CD14-positive monocyte (primary cell): ENCODE results near the gene ABCB1. TPM values are rescaled to one million over a fixed set of nuclear protein-coding genes. Genes with fewer than 3 reads are reported as not detected.
A peak's percentile ranks its signal among the peaks of the same experiment; 100 is the strongest.

Source experiments
- DNase-seq, 3 donors: peaks; one replicate each; pipeline ENCODE4 v3.0.0-alpha.2; 2011 to 2022
- H2AFZ ChIP-seq: 2 replicates; pipeline ENCODE4 v1.6.0; 2012; ENCODE audit warnings: mild to moderate bottlenecking, low read depth, low read length, inconsistent platforms; ENCODE audit not compliant: insufficient read depth, poor library complexity, severe bottlenecking
- H3K27ac ChIP-seq, 2 donors: 1 replicate in 1 of 2; 2 replicates in 1 of 2; pipeline ENCODE4 v1.5.1; 2012 to 2013; ENCODE audit warnings: low read length in 2 of 2, control low read depth in 1 of 2, inconsistent platforms in 1 of 2, low read depth in 1 of 2, mild to moderate bottlenecking in 1 of 2
- H3K27me3 ChIP-seq, 2 donors: one replicate each; pipeline versions ENCODE4 v1.6.0 to v1.6.1; 2011 to 2013; ENCODE audit warnings: low read length in 2 of 2; ENCODE audit not compliant: control insufficient read depth in 2 of 2, insufficient read depth in 2 of 2
- H3K36me3 ChIP-seq, 2 donors: replicated peaks in 1 of 2; 1 replicate in 1 of 2; 2 replicates in 1 of 2; pipeline versions ENCODE4 v1.5.1 to v1.6.1; 2012 to 2013; ENCODE audit warnings: low read length in 2 of 2, control low read depth in 1 of 2, inconsistent platforms in 1 of 2, mild to moderate bottlenecking in 1 of 2; ENCODE audit not compliant: insufficient read depth in 2 of 2, control insufficient read depth in 1 of 2
- H3K4me1 ChIP-seq, 2 donors: 1 replicate in 1 of 2; 2 replicates in 1 of 2; pipeline versions ENCODE4 v1.5.1 to v1.6.1; 2012 to 2013; ENCODE audit warnings: low read length in 2 of 2, control low read depth in 1 of 2, inconsistent platforms in 1 of 2, mild to moderate bottlenecking in 1 of 2, moderate library complexity in 1 of 2; ENCODE audit not compliant: insufficient read depth in 2 of 2, control insufficient read depth in 1 of 2
- H3K4me2 ChIP-seq: replicated peaks from 2 replicates; pipeline ENCODE3; 2012; ENCODE audit warnings: low read length, moderate library complexity, mild to moderate bottlenecking; ENCODE audit not compliant: poor library complexity, severe bottlenecking; ENCODE audit errors: extremely low read depth
- H3K4me3 ChIP-seq, 3 experiments: fragments of 200-600 bp in 1 of 3; sonication (generic) in 1 of 3; replicated peaks in 1 of 3; 1 replicate in 2 of 3; 2 replicates in 1 of 3; pipeline ENCODE4 v1.5.1; 2011 to 2013; ENCODE audit warnings: low read length in 3 of 3, mild to moderate bottlenecking in 3 of 3, control low read depth in 2 of 3, low read depth in 2 of 3, inconsistent platforms in 1 of 3, moderate library complexity in 1 of 3
- H3K79me2 ChIP-seq: 2 replicates; pipeline ENCODE4 v1.6.0; 2012; ENCODE audit warnings: mild to moderate bottlenecking, control low read depth, inconsistent platforms, low read length, moderate library complexity; ENCODE audit not compliant: insufficient read depth
- H3K9ac ChIP-seq: 2 replicates; pipeline ENCODE4 v1.6.0; 2017; ENCODE audit warnings: low read length, mild to moderate bottlenecking; ENCODE audit not compliant: insufficient read depth, poor library complexity, severe bottlenecking
- H3K9me3 ChIP-seq, 2 donors: replicated peaks in 1 of 2; 1 replicate in 1 of 2; 2 replicates in 1 of 2; pipeline versions ENCODE4 v1.5.1 to v1.6.1; 2012 to 2013; ENCODE audit warnings: low read length in 2 of 2, control low read depth in 1 of 2; ENCODE audit not compliant: control insufficient read depth in 1 of 2, insufficient read depth in 1 of 2
- H4K20me1 ChIP-seq: 2 replicates; pipeline ENCODE4 v1.6.0; 2012; ENCODE audit warnings: mild to moderate bottlenecking, low read length, control low read depth, moderate library complexity; ENCODE audit not compliant: insufficient read depth
- H3K27ac Mint-ChIP-seq, 7 donors: one replicate each; pipeline ENCODE4 v1.8.0; 2020; ENCODE audit warnings: mild to moderate bottlenecking in 7 of 7, mixed read lengths in 7 of 7, moderate library complexity in 6 of 7, inconsistent platforms in 2 of 7
- H3K27me3 Mint-ChIP-seq, 3 donors: one replicate each; pipeline ENCODE4 v1.8.0; 2021 to 2022; ENCODE audit warnings: low read depth in 3 of 3, mild to moderate bottlenecking in 3 of 3, mixed read lengths in 3 of 3, moderate library complexity in 3 of 3, inconsistent platforms in 1 of 3
- H3K36me3 Mint-ChIP-seq, 2 donors: one replicate each; pipeline ENCODE4 v1.8.0; 2020; ENCODE audit warnings: mixed read lengths in 2 of 2, inconsistent platforms in 1 of 2, mild to moderate bottlenecking in 1 of 2
- H3K4me1 Mint-ChIP-seq: one replicate; pipeline ENCODE4 v1.8.0; 2020; ENCODE audit warnings: mild to moderate bottlenecking, mixed read lengths
- H3K4me3 Mint-ChIP-seq, 2 donors: one replicate each; pipeline ENCODE4 v1.8.0; 2020; ENCODE audit warnings: mild to moderate bottlenecking in 2 of 2, mixed read lengths in 2 of 2, moderate library complexity in 1 of 2
- H3K9me3 Mint-ChIP-seq, 7 donors: one replicate each; pipeline ENCODE4 v1.8.0; 2020 to 2022; ENCODE audit warnings: mixed read lengths in 7 of 7, mild to moderate bottlenecking in 6 of 7, moderate library complexity in 6 of 7, inconsistent platforms in 2 of 7
- WGBS: methylation state at CpG from one replicate; pipeline ENCODE4 v1.1.5; 2013; ENCODE audit warnings: missing lambda C conversion rate; ENCODE audit not compliant: insufficient coverage; 5-methylcytosine and 5-hydroxymethylcytosine counted together
- intact Hi-C, 2 donors: fragments of 100-400 bp; cut with micrococcal nuclease; formaldehyde crosslinking; loops; one replicate each; pipeline versions ENCODE4 v1.15.0 to v1.15.1; 2023
- polyA plus RNA-seq, 3 donors: library from polyadenylated mRNA; depleted of rRNA in 1 of 3; unstranded in 2 of 3; stranded (reverse) in 1 of 3; fragments of 300-500 nt in 2 of 3; fragments of >200 nt in 1 of 3; fragmentation: Illumina TruSeq in 2 of 3; gene quantifications; 1 replicate in 2 of 3; 2 replicates in 1 of 3; pipeline ENCODE4 v1.2.3, GENCODE V29; 2012 to 2021
- TF ChIP-seq, protein P1 (sequence below): fragments of 200-600 bp; IDR thresholded peaks from one replicate; pipeline ENCODE4 v1.8.0; 2022; ENCODE audit warnings: antibody characterized with exemption, mild to moderate bottlenecking

ABCB1 gene
- polyA plus RNA-seq, 3 donors: 0.24 TPM; not detected in 2

DNA sequence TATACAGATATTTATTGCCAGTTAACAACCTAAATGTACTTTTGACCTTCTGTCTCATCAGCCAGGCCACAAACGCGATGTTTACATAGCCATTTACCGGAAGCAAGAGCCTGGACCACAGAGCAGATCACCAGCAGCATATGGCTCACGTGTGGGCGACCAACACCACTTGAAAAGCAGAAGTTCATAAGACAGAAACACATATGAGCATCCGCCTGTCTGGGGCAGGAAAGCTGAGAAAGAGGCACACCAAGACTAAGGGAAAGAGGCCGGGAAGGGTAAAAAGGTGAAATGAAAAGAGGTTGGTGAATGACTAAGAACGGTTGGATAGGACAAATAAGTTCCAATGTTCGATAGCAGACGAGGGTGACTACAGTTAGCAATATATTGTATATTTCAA, 1.3 kb downstream of the ABCB1 start:
- Histone ChIP-seq H3K36me3 (no peaks in the 10 kb centered on the region), H3K4me1 (peaks cover 11 to 13% of the 10 kb centered on the region in 2 donors), H3K27ac (no peak overlapping the region), H4K20me1 (no peaks in the 10 kb centered on the region), H3K27me3 (peaks cover 23 to 31% of the 10 kb centered on the region in 2 donors), H2AFZ (no peak overlapping the region), H3K79me2 (no peaks in the 10 kb centered on the region), H3K9ac (no peak overlapping the region), H3K9me3 (peaks cover 0 to 9% of the 10 kb centered on the region in 2 donors), H3K4me2 (no peak overlapping the region), H3K4me3 (no peak overlapping the region)
- peaks cover 29 to 39% (median 31%) of the 10 kb centered on the region in 3 donors for H3K27me3 Mint-ChIP-seq
- peaks cover 19% of the 10 kb centered on the region for H3K4me1 Mint-ChIP-seq
- WGBS: 0% methylated on average over 7 of the region's 10 CpGs
- peaks cover 0 to 6% (median 0%) of the 10 kb centered on the region in 7 donors for H3K9me3 Mint-ChIP-seq
- DNase-seq: peak; percentile 13 to 44 (median 34)
- intact Hi-C loops: no loop called here
- peak overlapping the region in 1 of 2 donors; percentile 74 for H3K4me3 Mint-ChIP-seq
- TF ChIP-seq, protein P1, sequence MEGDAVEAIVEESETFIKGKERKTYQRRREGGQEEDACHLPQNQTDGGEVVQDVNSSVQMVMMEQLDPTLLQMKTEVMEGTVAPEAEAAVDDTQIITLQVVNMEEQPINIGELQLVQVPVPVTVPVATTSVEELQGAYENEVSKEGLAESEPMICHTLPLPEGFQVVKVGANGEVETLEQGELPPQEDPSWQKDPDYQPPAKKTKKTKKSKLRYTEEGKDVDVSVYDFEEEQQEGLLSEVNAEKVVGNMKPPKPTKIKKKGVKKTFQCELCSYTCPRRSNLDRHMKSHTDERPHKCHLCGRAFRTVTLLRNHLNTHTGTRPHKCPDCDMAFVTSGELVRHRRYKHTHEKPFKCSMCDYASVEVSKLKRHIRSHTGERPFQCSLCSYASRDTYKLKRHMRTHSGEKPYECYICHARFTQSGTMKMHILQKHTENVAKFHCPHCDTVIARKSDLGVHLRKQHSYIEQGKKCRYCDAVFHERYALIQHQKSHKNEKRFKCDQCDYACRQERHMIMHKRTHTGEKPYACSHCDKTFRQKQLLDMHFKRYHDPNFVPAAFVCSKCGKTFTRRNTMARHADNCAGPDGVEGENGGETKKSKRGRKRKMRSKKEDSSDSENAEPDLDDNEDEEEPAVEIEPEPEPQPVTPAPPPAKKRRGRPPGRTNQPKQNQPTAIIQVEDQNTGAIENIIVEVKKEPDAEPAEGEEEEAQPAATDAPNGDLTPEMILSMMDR: no peak
- H3K27ac Mint-ChIP-seq: no peak overlapping the region
- no peaks in the 10 kb centered on the region for H3K36me3 Mint-ChIP-seq

DNA sequence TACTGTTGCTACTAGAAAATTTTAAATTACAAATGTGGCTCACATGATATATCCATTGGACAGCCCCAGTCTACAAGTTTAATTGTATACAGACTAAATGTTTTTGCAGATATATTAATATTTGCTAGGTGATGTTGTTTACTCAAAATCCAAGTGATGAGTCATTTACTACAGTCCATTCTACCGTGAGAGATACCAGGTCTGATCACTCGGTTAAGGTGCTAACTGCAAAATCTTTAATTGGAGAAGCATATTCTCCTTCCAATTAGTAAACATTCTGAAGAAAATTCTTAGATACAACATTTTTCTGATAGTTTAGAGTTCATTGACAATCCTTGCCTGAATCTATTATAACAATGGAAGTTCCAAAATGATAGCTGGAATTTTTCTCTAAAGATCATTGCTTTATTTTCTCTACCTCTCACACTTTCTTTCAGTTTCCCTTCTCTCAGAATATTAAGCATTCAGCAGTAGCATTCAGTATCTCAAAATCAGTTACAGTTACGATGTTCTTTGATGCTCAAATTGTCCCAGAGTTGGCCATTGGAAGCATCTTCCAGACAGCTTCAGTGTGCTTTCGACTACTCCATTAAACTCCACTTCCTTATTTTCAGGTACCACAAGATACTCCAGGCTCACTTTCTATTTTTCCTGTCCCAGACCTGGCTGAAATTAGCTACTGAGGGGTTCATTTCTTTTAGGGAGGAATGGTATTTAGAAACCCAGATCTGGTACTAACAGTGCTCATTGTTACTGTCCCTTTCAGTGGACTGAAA, 2.3 kb downstream of the ABCB1 start:
- no peaks in the 10 kb centered on the region for H3K79me2 ChIP-seq
- H3K9ac ChIP-seq: no peak overlapping the region
- Mint-ChIP-seq H3K4me3 (peak overlapping the region in 1 of 2 donors; percentile 12), H3K4me1 (peaks cover 19% of the 10 kb centered on the region), H3K9me3 (peaks cover 0 to 6% (median 0%) of the 10 kb centered on the region in 7 donors), H3K27ac (no peak overlapping the region), H3K36me3 (no peaks in the 10 kb centered on the region), H3K27me3 (peaks cover 29 to 38% (median 31%) of the 10 kb centered on the region in 3 donors)
- DNase-seq: no peak
- no peak overlapping the region for H2AFZ ChIP-seq
- peaks cover 0 to 9% of the 10 kb centered on the region in 2 donors for H3K9me3 ChIP-seq
- intact Hi-C loops: no loop called here
- no peak overlapping the region for H3K27ac ChIP-seq
- H3K4me2 ChIP-seq: no peak overlapping the region
- peaks cover 23 to 31% of the 10 kb centered on the region in 2 donors for H3K27me3 ChIP-seq
- TF ChIP-seq, protein P1: no peak
- no peaks in the 10 kb centered on the region for H4K20me1 ChIP-seq
- H3K4me1 ChIP-seq: peaks cover 11 to 13% of the 10 kb centered on the region in 2 donors
- WGBS: 50% methylated on average over 1 of the region's 4 CpGs
- no peak overlapping the region for H3K4me3 ChIP-seq
- no peaks in the 10 kb centered on the region for H3K36me3 ChIP-seq
